Stimulated activated CD4-positive, alpha-beta T cell treated with anti-CD3 and anti-CD28 coated beads, TNF-alpha, amount 100 ng/mL, for 48 hours (primary cell): ENCODE results near the gene MIPEP.
"Not testable (repeated sequence)": the region's sequence is repeated elsewhere in the genome, so short reads cannot be mapped to it uniquely, and the experiment has no call there.

Source experiments
- DNase-seq, 3 donors: peaks; one replicate each; pipeline ENCODE4 v3.0.0-alpha.2; 2020; ENCODE audit warnings: low read depth in 3 of 3

The MIPEP gene

GRCh38 chr13:23889615-23890607 is 711 bp upstream of the MIPEP start:
- DNase-seq = no peak

GRCh38 chr13:23884361-23884760 is 4.8 kb downstream of the MIPEP start:
- not testable (repeated sequence) for DNase-seq

DNA sequence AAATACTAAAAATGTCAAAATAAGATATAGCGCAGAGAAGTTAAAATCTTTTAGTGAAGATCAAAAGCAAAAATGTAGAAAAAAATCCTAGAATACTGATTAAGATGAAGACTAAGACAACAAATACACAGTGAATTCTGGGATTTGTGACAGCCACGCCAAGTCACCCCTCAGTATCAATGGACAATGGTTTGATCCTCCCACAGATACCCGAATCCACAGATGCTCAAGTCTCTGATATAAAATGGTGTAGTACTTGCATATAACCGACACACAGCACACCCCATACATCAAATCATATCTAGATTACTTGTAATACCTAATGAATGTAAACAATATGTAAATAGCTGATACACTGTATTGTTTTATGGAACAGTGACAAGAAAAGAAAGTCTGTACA is 5.9 kb downstream of the MIPEP start:
- no peak for DNase-seq

DNA sequence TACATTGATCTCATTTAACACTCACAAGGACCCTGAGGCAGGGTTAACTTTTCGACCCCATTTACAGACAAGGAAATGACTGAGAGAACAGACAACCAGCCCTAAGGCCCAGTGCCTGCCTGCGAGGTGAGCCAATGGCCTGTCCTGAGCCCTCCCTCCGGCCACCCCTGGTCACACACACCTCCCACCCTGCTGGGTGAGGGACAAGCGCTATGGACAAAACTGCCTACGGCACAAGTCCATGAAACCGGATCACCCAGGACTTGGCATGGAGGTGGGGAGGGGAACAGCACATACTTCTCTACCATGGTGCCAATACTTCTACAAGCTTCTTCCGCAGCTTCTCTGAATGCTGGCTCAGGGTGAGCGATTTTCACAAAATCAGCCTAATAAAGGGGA is 7.8 kb downstream of the MIPEP start:
- DNase-seq = not testable (repeated sequence)

- DNase-seq = not testable (repeated sequence)
These were observed 8.5 kb downstream of the MIPEP start for GRCh38 chr13:23880493-23881401.

GRCh38 chr13:23877286-23877685 is 11.9 kb downstream of the MIPEP start:
- no peak for DNase-seq

DNA sequence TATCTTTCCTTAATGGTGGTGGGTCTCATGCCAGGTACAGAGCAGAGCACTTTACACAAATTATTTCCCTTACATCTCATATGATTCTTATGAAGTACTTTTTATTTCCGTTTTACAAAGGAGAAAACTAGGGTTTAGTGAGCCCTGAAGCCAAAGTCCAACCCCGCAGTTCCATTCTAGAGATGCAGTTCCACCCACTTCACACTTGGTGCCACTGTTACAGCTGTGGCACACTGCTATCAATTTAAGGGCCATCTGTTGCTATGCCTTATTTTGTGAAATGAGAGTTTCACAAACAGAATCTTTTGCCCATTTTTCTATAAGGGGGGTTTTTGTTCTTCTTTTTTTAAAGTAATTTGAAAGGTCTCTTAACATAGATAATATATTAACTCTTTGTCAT is 12.9 kb downstream of the MIPEP start:
- no peak for DNase-seq

DNA sequence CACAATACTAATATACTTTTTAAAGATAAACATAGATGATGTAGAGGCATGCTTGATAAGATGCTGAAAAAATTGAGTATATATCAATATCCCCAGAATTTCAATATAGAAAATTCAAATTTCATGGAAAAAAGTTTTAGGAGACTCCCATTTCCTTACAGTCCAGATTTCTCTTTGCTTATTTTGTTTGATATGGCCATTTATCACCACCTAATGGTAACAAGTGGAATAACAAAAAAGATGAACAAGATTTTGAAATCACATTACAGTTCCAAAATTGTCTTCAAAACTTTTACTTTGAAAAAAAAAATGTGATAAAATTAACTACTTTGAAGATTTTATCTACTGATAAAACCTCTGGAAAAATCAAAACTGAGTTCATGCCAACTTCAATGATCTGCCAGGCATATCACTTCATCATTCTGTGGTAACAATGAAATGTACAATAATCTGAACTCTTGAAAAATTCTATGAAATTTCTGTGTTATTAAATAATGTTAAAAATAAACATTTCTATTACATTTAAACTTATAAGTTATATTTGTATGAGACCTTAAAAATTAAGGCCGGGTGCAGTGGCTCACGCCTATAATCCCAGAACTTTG is 17.5 kb downstream of the MIPEP start:
- DNase-seq = no peak

GRCh38 chr13:23870356-23871140 is 18.7 kb downstream of the MIPEP start:
- DNase-seq = no peak

- DNase-seq = no peak
These were observed 20.7 kb downstream of the MIPEP start for GRCh38 chr13:23868521-23868920.

- DNase-seq = no peak
These were observed 22.1 kb downstream of the MIPEP start for GRCh38 chr13:23867027-23867491.

DNA sequence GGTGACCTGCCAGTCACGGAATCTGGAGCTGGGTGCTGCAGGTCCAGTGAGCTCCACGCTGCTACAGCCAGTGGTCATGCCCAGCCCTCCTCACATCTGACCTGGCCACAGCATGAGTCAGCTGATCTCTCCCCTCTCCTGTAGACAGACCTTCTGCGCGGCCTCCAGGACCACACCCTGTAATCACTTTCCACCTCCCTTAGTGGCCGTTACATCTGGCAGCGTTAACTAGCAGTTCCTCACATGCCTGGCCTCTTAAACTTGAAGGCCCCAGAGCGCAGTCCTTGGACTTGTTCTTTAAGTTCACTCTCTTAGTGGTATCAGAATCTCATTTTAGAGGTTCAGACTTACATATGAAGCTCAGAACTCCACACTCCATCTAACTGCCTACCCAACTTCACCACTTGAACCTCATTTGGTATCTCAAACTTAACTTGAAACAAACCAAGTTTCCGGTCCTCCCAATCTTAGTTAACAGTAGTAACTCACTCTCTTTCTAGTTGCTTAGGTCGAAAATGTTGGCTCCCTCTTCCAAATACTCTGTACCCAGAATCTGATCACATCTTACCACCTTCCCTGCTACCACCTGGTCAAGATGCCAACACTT is 22.7 kb downstream of the MIPEP start:
- DNase-seq = no peak

DNA sequence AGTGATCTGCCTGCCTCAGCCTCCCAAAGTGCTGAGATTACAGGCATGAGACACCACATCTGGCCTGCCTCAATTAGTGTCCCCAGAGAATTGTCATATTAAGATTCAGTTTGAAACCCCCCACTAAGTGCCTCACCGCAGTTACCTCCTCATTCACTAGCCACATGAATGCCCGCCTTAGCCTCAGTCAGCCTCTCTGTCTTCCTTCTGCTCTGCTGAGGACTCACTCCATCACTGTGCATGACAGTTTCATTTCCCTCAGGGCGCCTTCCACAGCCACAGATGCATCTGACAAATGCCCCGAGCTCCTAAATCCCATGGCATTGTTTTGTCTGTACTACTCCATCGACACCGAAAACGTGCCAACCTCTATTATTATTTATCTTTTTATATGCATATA is 23.3 kb downstream of the MIPEP start:
- DNase-seq = no peak

DNA sequence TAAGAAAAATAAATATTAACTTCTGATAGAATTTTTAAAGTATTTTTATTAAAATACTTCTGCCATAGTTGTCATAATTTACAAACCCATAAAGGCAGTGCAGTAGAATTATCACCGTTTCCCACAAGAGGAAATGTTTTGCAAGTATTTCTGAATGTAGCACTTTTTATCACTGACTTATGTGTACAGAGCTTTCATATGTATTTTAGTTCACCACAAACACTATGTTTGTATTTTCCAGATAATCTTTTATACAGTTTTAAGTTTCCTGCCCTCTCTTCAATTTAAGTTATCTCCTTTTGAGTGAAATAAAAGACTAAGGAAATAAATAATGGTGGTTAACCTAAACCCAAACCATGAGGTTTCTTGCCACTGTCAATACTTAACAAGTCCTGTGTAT is 24.2 kb downstream of the MIPEP start:
- no peak for DNase-seq

- no peak for DNase-seq
These were observed 27.9 kb downstream of the MIPEP start for GRCh38 chr13:23861310-23861709.

DNA sequence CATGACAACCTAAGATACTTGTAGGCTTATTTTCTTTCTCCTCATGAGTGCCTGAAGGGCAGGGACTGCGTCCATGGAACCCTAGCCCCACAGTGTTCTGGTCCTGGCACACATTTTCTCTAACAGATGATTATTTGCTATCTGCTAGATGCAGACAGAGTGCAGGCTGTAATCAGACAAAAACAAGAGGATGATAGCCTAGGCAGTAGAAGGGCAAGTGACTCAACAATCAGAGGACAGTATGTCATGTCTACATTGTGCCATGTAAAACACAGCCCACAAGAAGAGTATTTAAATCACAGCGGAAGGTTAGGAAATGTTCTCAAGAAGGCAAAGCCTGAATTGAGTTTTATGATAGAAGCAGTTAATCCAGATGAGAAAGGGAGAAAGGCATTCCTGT is 29.3 kb downstream of the MIPEP start:
- no peak for DNase-seq

DNA sequence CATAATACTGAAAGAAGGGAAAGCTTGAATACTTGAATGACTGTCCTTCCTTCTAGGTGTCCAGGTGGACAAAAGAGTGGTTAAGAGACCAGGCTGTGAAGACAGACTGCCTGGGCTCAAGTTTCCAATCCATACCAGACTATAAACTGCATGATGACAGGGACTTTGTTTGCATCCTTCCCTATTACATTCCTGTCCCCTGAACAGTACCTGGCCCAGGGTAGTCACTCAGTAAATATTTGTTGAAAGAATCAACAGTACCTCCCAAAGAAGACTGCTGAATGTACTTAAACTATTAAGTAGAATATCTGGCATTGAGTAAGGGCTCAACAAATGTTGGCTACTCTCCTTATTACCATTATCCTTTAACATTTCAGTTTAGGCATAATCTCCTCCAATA is 29.7 kb downstream of the MIPEP start:
- no peak for DNase-seq

- no peak for DNase-seq
These were observed 30.7 kb downstream of the MIPEP start for GRCh38 chr13:23858546-23858945.

GRCh38 chr13:23856008-23856750 is 33.0 kb downstream of the MIPEP start:
- no peak for DNase-seq

GRCh38 chr13:23855360-23855759 is 33.8 kb downstream of the MIPEP start:
- DNase-seq = no peak
